Activated T-cell treated with anti-CD3 and anti-CD28 coated beads for 24 hours (primary cell): ENCODE data around the gene FUT6.

ENCODE experiments used
- DNase-seq: peaks from one replicate; pipeline ENCODE4 v3.0.0-alpha.2; 2020; ENCODE audit warnings: low read depth

Gene FUT6

GRCh38 chr19:5827891-5828660 is 11.4 kb downstream of the FUT6 start:
- peak; percentile 95 for DNase-seq

DNA sequence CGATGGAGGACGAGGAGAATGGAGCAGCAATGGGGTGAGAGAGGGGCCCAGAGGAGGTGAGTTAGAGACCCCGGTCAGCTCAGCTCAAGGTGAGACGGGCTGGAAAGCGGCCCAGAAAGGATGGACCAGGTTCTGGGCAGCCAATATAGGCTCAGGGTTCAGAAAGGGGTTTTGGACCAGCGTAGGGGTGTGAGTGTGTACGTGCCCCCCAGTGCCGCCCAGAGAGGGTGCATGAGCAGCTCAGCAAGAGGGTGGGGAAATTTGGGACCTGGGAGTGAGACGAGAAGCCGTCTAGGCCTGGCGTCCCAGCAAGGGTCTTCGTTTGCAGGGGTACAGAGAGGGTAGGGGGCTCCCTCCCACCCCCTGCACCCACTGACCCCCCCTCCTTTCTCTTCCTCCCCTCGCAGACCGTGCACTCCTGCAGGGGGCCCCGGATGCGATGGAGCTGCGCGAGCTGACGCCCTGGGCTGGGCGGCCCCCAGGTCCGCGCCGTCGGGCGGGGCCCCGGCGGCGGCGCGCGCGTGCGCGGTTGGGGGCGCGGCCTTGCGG is 12.1 kb downstream of the FUT6 start:
- DNase-seq: no peak

- DNase-seq: no peak
These were observed 12.8 kb downstream of the FUT6 start for GRCh38 chr19:5826531-5827341.

DNA sequence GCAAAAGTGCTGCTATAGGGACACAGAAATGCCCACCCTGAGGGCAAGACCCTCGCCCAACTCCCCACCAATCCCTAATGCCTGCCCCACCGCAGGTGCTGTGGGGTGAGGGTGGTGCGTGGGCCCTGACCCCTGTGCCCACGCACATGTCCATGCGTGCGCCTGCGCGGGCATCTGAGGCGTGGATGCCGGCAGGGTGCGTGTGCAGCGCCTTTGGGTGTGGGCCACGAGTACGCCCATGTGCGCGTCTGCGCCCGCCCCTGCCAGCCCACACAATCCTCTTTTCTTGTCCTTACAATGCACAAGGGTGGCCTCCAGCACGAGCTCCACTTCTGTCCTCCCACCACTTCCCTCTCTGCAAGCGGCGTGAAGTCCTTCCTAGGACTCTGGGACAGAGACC is 14.3 kb downstream of the FUT6 start:
- DNase-seq: no peak

GRCh38 chr19:5824751-5825150 is 14.8 kb downstream of the FUT6 start:
- no peak for DNase-seq

DNA sequence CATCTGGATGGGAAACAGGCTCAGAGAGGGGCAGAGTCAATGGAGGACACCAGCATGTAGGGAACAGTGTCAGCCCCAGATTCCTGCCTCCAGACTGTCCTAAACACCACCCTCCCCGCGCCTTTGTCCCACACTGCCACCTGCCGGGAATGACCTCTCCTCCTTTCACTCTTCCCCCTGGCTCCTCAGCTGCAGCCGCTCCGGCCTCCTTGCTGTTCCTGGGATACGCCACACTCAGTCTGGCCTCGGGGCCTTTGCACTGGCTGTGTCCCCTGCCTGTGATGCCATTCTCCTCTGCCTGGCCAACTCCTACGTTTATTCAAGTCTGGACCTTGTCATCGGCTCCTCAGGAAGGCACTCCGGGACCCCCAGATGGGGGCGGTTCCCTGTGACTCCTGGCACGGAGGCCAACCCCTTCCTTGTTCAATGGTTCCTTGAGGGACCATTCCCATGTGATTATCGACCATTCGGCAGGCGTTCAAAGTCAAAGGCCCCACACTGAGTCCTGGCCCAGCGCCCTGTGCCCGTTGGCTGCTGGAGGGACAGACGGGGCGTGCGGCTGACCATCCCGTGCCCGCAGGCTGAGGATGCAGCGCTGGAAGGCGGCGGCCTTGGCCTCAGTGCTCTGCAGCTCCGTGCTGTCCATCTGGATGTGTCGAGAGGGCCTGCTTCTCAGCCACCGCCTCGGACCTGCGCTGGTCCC is 15.8 kb downstream of the FUT6 start:
- DNase-seq: no peak

- no peak for DNase-seq
These were observed 17.2 kb downstream of the FUT6 start for GRCh38 chr19:5822181-5822844.

DNA sequence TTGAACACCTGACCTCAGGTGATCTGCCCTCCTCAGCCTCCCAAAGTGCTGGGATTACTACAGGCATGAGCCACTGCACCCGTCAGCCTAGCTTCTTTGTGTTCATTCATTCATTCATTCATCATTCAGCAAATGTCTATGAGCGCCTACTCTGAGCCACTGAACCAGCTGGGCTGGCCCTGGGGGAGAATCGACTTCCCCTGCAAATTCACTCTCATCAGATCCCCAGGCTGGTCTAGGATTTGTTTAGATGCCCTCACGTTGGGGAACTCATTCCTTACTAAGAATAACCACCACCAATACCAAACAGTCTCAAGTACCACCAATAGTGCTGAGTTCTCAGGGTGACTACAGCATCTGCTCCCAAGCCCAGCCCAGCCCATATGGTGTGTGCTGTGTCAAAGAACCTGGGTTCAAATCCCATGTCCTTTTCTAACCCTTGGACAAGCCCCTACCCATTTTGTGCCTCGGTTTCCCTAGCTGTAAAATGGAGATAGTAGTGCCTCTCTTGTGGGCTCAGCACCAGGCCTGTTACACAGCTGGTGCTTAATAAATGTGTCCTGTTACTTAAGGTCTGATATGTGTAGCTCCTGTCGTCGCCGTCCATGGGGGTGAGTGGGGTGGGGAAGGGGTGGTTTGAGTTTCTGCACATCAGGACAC is 17.9 kb downstream of the FUT6 start:
- no peak for DNase-seq

- DNase-seq: no peak
These were observed 18.7 kb downstream of the FUT6 start for GRCh38 chr19:5820785-5821184.

DNA sequence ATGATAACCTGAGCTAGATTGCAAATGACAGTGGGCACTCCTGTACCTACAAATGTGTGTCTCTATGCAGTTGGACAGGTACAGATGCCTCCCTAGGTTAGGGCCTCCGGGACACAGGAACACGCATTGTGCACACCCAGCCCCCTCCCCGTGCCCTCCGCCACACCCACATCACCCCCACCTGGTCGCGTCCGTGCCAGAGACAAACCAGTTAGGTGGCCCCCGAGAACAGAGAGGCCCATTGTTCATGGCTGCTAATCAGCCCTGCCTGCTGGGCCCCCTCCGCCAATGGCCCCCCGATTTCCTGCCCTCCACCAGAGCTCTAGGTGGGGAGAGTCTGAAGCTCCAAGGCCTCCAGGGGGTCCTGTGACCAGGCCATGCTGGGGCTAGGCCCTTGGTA is 20.9 kb downstream of the FUT6 start:
- no peak for DNase-seq

- no peak for DNase-seq
These were observed 22.3 kb downstream of the FUT6 start for GRCh38 chr19:5817218-5817617.

DNA sequence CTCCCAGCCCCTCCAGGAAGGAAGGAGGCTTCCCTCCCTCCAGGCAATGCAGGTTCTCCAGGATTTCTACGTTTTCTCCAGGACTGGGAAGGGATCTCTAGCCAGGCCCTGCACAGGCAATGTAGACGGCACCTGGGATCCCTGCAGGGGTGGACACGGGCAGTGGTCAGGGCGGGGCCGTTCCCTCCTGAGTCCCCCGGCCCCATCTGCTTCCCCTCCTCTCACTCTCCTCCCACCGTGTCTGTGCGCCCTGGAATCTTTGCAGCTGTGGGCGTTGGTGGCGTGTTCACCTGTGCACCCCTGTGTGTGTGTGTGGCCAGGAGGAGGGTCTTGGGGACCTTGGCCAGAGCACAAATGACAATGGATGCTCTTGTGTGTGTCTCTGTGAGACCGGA is 24.7 kb downstream of the FUT6 start:
- no peak for DNase-seq

DNA sequence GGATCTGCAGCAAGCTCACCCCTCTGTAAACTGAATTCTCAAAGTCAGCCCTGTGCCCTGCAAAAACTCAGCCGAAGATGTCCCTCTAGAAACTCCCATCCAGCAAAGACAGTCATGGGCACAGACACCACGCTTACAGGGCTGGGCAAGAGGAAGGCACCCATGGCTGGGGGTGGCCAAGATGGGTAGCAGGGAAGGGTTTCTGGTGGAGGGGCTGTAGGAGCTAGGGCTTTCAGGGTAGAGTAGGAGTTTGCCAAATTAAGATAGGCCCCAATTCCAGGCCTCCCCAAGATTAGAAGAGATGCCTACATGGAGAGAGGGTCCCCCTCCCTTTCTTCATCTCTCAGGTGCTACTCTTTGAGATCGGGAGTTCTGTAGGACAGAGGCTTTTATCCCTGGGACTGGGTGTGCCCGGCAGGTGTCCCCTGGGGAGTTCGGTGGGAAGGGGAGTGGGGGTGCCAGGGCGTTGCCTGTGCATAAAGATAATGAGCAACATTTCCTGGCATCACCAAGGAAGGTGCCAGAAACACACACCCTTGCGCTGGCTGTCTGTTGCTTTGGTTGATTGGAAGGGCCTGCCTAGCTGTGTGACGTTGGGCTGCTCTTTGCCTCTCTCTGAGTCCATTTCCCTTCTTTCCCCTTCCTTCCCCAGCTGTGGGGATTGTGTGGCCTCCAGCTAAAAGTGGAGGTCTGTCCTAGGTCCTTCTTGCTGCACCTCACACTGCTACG is 25.2 kb downstream of the FUT6 start:
- DNase-seq: no peak

DNA sequence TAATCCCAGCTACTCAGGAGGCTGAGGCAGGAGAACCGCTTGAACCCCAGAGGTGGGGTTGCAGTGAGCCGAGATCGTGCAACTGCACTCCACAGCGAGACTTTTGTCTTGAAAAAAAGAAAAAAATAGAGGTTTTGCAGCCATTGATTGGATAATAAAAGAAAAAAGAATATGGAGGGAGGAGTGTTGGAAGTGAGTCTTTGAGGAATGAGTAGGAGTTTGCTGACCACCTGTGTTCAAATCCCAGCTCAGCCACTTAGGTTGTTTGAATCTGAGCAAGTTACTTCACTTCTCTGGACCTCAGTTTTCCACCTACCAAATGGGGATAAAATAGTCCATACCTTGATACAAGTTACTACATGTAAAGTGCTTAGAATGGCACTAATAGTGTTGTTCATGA is 28.4 kb downstream of the FUT6 start:
- DNase-seq: no peak

GRCh38 chr19:5809469-5809868 is 30.0 kb downstream of the FUT6 start:
- DNase-seq: no peak

- DNase-seq: no peak
These were observed 30.4 kb downstream of the FUT6 start for GRCh38 chr19:5809053-5809452.

- DNase-seq: no peak
These were observed 31.2 kb downstream of the FUT6 start for GRCh38 chr19:5808120-5808816.

DNA sequence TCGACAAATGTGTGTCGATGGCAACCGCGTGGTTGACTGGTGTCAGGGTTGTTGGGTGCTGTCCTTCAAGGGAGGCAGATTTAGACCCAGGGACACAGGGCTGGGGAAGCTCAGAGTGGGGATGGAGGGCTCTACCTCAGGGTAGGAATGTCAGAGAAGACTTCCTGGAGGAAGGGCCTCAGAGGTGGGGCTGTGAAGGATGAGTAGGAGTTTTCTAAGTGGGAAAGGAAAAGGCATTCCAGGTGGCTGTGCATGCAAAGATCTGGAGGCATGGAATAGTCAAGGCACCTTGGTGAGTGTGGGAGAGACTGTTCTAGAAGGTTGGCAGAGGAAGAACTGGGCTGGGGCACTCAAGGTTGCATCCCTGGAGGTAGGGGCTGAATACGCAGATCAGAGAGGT is 32.6 kb downstream of the FUT6 start:
- no peak for DNase-seq

DNA sequence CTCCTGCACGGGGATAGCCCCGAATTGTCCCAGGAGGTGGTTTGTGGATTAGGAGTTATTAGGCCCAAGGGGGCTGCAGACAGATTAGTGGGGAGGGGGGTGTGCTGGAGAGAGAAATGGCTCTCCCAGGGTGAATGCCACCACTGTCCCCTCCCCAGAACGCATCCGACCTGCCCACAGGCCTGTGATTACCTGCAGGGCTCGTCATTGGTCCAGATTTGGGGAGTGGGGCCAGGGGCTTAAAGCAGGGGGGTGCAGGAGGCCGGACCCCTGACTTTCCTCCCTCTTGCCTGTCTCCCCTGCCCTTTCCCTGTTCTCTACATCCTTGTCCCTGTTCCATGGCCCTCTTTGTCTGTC is 33.4 kb downstream of the FUT6 start:
- no peak for DNase-seq

- peak; percentile 49 for DNase-seq
These were observed 33.9 kb downstream of the FUT6 start for GRCh38 chr19:5805462-5806132.
